ENCODE results near the gene IDS.

IDS gene

DNA sequence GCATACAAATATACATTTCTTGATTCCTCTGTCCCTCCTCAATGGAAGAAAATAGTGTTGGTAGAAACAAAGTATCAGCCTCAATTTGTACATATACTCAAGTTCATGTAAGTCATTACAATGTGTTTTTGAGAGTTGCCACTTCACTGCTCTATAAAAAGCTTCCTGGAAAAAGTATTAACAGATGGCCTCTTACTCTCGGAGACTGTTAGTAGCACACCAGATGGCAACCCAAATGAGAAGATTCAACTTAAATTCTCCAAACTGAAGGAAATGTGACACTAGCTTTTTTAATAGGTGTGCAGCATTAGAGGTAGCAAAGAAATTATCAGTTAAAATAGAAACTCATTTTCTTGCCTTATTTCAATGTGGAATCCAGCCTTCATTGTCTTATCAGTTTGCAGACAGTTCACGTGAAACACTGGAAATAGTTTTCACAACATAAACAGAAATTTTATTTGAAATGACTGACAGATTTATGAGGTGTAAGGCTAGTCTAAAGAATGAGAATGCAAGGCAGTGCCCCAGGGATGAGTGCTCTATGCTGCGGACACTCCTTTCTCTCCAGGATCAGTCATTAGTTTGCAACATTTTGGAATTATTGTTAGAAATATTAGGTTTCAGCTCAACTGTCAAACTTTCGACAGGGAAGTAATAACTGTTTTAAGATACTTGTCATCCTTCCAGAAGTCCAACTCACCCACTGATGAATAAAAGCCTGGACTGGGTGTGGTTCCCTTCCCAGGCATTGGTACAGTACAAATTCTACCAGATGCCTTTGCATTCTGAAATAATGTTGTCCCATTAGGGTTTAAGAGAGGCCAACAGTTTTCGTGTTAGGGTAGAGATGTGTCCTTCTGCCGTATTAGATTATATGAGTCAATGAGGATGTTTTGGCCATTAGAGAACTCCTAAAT is 50.9 kb downstream of the IDS start:
- no peak for DNase-seq

DNA sequence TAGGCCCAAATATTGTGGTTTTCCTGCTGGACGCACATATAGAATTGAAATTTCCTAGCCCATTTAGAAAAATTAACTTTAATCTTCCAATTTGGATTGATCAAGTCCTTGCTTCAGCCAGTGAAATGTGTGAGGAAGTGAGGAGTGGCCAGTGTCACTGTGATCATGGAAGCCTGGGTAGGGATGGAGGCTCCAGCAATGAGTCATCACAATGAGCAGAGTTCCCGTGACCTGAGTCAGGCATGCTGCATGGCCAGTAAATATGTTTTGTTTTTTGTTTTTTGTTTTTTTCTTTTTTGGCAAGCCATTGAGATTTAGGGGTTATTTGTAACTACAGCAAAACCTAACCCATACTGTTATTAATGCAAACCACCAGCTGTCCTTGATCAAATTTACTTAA is 52.1 kb downstream of the IDS start:
- no peak for DNase-seq

- DNase-seq = no peak
Measured at GRCh38 chrX:149433451-149433850, 71.7 kb downstream of the IDS start.

- DNase-seq = no peak
Measured at GRCh38 chrX:149433051-149433450, 72.1 kb downstream of the IDS start.
